Mononuclear cell (primary cell): ENCODE results near the gene NKAP. TPM values are rescaled to one million over a fixed set of nuclear protein-coding genes. Genes with fewer than 3 reads are reported as not detected.
"Not testable (repeated sequence)": the region's sequence is repeated elsewhere in the genome, so short reads cannot be mapped to it uniquely, and the experiment has no call there.

Experiments
- H3K27me3 ChIP-seq: 2 replicates; pipeline ENCODE4 v1.6.0; 2011; ENCODE audit warnings: low read length, control low read depth; ENCODE audit not compliant: insufficient read depth
- H3K4me1 ChIP-seq: 2 replicates; pipeline ENCODE4 v1.5.1; 2011; ENCODE audit warnings: mild to moderate bottlenecking, low read length, control low read depth; ENCODE audit not compliant: insufficient read depth
- H3K4me3 ChIP-seq: 2 replicates; pipeline ENCODE4 v1.5.1; 2011; ENCODE audit warnings: mild to moderate bottlenecking, low read length, moderate library complexity
- H3K9me3 ChIP-seq: 2 replicates; pipeline ENCODE4 v1.5.1; 2011; ENCODE audit warnings: low read depth, mild to moderate bottlenecking, control low read depth, low read length
- total RNA-seq: library from RNA; depleted of rRNA; stranded (reverse); fragments of >200 nt; gene quantifications from one replicate; pipeline ENCODE4 v1.2.3, GENCODE V29; 2012

Gene NKAP
- total RNA-seq, 1 donor, result 9.0 TPM

GRCh38 chrX:119891961-119892692 is 51.4 kb downstream of the NKAP start:
- H3K4me3 ChIP-seq, H3K9me3 ChIP-seq, H3K4me1 ChIP-seq, H3K27me3 ChIP-seq: not testable (repeated sequence)

GRCh38 chrX:119890626-119891025 is 52.9 kb downstream of the NKAP start:
- not testable (repeated sequence) for H3K27me3 ChIP-seq, H3K9me3 ChIP-seq, H3K4me1 ChIP-seq, H3K4me3 ChIP-seq

GRCh38 chrX:119887721-119888425 is 55.7 kb downstream of the NKAP start:
- Histone ChIP-seq H3K27me3 (no peaks in the 10 kb centered on the region), H3K4me3 (peak overlapping the region; percentile 19), H3K4me1 (peaks cover 5% of the 10 kb centered on the region), H3K9me3 (no peaks in the 10 kb centered on the region)

- Histone ChIP-seq H3K27me3 (no peaks in the 10 kb centered on the region), H3K4me3 (no peak overlapping the region), H3K4me1 (peaks cover 5% of the 10 kb centered on the region), H3K9me3 (no peaks in the 10 kb centered on the region)
Measured at GRCh38 chrX:119885554-119886428, 57.8 kb downstream of the NKAP start.

GRCh38 chrX:119880552-119881437 is 62.8 kb downstream of the NKAP start:
- Histone ChIP-seq H3K9me3 (no peaks in the 10 kb centered on the region), H3K27me3 (no peaks in the 10 kb centered on the region), H3K4me3 (no peak overlapping the region), H3K4me1 (peaks cover 9% of the 10 kb centered on the region)

GRCh38 chrX:119880076-119880475 is 63.5 kb downstream of the NKAP start:
- Histone ChIP-seq H3K9me3 (no peaks in the 10 kb centered on the region), H3K27me3 (no peaks in the 10 kb centered on the region), H3K4me1 (peaks cover 9% of the 10 kb centered on the region), H3K4me3 (no peak overlapping the region)

GRCh38 chrX:119878740-119879139 is 64.8 kb downstream of the NKAP start:
- no peaks in the 10 kb centered on the region for H3K27me3 ChIP-seq
- no peaks in the 10 kb centered on the region for H3K9me3 ChIP-seq
- no peak overlapping the region for H3K4me3 ChIP-seq
- peaks cover 9% of the 10 kb centered on the region for H3K4me1 ChIP-seq

GRCh38 chrX:119871599-119872395 is 71.8 kb downstream of the NKAP start, which contains the start of the genes NDUFA1 and RNF113A:
NDUFA1 (plus strand) TSS chrX:119871832; CDS start chrX:119871912, 80 bp downstream.
RNF113A (minus strand) TSS chrX:119871733; CDS start chrX:119871613, 120 bp downstream.
- Histone ChIP-seq H3K4me3 (peak within 1 kb of the TSS; percentile 78), H3K9me3 (no peaks in the 10 kb centered on the region), H3K4me1 (peaks cover 26% of the 10 kb centered on the region), H3K27me3 (no peaks in the 10 kb centered on the region)

GRCh38 chrX:119871245-119871598 is 72.3 kb downstream of the NKAP start:
- peak overlapping the region; percentile 78 for H3K4me3 ChIP-seq
- H3K9me3 ChIP-seq, result no peaks in the 10 kb centered on the region
- H3K27me3 ChIP-seq, result no peaks in the 10 kb centered on the region
- H3K4me1 ChIP-seq, result peaks cover 26% of the 10 kb centered on the region

Other genes with a start within 250 kb of the NKAP start
- gene SOWAHD, start 185.2 kb downstream of the NKAP start, total RNA-seq, result 0.42 TPM
- gene RPL39, start 152.1 kb downstream of the NKAP start, total RNA-seq, result 6,218 TPM
- 2.3 TPM for gene UPF3B, start 90.8 kb downstream of the NKAP start, total RNA-seq
- gene RNF113A, start 72.0 kb downstream of the NKAP start, total RNA-seq, result 25.6 TPM
- gene NDUFA1, start 71.9 kb downstream of the NKAP start, total RNA-seq, result 41.3 TPM
- not detected for gene AKAP14, start 47.9 kb downstream of the NKAP start, total RNA-seq
- gene RHOXF2B, start 133.9 kb upstream of the NKAP start, total RNA-seq, result under 0.01 TPM
- 0.21 TPM for gene RHOXF1, start 172.2 kb upstream of the NKAP start, total RNA-seq
- gene RHOXF2, start 214.9 kb upstream of the NKAP start, total RNA-seq, result not detected